DMS53 (cell line): ENCODE results near the gene PHC2.
"Not testable (repeated sequence)": the region's sequence is repeated elsewhere in the genome, so short reads cannot be mapped to it uniquely, and the experiment has no call there.

Experiments
- DNase-seq: peaks from one replicate; lab custom pipeline; 2025; lab: John Stamatoyannopoulos, UW

Gene PHC2

DNA sequence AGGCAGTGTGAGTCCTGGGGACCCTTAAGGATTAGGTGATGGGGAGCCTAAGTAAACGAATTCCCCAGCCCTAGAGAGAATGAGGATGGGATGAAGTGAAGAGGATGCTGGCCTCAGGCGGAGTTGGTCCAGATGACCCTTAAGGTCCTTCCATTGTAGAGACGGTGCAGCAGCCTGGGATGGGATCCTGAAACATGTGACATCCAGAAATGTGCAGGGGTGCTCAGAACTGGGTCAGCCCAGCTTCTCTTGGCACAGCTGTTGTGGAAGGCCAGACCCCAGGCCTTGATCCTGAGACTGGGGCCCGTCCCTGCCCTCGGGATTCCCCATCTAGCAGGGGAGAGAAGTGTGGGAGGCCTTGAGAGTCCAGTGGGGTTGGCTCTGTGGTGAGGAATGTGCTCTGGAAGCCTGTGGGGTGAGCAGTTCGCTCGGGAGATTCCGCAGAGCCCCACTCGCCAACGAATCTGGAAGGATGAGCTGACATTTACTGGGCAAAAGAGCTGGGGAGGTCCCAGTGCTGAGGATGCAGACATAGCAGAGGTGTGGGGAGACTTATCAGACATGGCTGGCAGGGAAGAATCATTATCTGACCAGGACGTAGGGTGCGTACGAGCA, 138.1 kb downstream of the PHC2 start:
- no peak for DNase-seq

- DNase-seq, result not testable (repeated sequence)
These were observed 140.3 kb downstream of the PHC2 start for GRCh38 chr1:33290615-33291014.

- DNase-seq, result no peak
These were observed 141.1 kb downstream of the PHC2 start for GRCh38 chr1:33289858-33290154.

GRCh38 chr1:33288976-33289857, 141.7 kb downstream of the PHC2 start:
- no peak for DNase-seq

DNA sequence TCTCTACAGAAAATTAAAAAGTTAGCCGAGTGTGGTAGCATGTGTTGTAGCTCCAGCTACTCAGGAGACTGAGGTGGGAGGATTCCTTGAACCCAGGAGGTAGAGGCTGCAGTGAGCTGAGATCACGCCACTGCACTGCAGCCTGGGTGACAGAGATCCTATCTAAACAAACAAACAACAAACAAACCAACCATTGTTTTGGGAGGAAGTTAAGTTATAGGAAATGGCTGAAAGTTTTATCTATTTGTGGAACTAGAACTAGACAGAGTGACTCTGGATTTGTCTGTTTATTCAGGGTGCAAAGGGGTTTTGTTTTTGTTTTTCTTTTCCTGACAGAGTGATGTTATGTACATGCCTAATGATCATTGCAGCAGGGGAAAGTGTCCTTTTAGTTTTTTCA, 143.6 kb downstream of the PHC2 start:
- DNase-seq, result no peak

DNA sequence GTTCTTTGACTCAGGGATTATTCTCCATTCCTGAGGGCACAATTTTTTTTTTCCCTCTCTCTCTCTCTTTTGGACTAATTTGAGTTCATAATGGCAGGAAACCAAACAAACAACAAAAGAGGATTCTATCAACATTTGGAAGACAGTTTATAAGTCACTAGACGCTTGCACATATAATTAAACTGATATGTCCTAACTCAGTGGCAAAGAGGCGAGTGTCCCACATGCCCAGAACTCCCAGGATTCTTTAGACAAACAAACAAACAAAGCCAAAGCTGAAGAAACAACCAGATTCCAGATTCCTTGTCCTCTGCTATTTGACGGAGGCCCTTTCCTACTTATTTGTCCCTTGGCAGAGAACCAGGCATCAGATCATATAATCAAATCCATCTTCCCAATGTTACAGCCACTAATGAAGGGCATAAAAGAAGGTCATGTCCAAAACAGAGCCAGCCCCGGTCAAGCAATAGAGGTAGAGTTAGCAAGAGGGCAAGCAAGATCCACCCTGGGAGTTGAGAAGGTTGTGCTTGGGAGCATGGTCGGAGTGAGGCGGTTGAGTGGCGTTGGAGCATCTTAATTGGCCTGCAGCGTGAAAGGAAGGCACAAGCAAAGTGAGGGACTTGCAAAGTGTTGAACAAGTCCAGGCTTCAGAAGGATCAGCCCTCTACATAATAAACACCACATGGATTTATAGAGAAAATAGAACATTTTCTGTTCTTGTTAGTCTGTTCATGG, 144.3 kb downstream of the PHC2 start:
- no peak for DNase-seq

GRCh38 chr1:33284049-33284448, 146.8 kb downstream of the PHC2 start:
- DNase-seq, result no peak

GRCh38 chr1:33282791-33283190, 148.1 kb downstream of the PHC2 start:
- no peak for DNase-seq

DNA sequence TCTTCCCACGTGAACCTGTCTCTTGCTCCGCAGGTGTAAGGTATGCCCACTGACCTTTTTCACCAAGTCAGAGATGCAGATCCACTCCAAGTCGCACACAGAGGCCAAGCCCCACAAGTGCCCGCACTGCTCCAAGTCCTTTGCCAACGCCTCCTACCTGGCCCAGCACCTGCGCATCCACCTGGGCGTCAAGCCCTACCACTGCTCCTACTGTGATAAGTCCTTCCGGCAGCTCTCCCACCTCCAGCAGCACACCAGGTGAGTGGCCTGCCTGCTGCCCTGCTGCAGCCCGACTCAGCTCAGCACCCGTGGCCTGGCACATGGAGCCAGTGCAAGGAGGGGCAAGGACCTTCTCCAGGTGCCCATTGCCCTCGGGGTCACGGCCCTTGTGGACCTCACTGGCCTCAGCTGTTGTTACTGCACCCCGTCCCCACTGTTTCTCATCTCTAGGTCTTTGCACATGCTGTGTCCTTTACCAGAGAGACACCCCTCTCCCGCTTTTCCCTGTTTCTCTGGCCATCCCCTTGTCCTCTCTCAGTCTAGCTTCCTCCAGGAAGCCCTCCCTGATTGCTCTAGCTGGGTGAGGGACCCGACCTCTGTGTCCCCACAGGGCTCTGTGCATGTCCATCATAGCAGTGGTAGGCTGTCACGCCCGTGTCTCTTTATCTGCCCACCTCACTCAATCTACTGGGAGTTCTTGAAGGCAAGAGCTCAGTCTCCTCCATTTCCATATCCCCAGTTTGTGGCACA, 149.2 kb downstream of the PHC2 start:
- no peak for DNase-seq

GRCh38 chr1:33280091-33280661, 150.7 kb downstream of the PHC2 start:
- no peak for DNase-seq

DNA sequence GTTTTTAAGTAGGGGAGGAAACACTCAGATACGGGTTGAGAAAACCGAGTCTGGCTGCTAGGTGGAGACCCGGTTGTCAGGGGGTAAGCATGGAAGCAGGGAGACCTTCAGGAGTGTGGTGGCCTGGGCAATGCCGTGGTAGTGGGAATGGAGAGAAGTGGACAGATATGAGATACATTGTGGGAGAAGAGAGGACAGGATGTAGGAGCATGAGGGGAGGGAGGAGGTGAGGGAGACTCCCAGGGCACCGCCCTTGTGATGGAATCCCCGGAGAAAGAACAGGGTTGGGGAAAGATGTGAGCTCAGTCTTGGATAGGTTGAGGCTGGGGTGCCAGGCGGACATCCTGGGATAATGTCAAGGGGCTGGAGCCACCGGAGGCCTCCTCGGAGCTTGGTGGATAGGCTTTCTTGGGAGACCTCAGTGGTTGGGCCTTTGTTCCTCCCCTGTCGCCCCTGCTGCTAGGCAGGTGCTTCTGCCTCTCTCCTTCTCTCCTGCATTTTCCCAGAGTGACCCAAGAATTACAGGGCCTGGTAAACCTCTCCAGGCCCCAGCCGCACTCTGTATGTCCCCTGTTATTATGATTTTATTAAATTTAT, 153.3 kb downstream of the PHC2 start:
- no peak for DNase-seq

DNA sequence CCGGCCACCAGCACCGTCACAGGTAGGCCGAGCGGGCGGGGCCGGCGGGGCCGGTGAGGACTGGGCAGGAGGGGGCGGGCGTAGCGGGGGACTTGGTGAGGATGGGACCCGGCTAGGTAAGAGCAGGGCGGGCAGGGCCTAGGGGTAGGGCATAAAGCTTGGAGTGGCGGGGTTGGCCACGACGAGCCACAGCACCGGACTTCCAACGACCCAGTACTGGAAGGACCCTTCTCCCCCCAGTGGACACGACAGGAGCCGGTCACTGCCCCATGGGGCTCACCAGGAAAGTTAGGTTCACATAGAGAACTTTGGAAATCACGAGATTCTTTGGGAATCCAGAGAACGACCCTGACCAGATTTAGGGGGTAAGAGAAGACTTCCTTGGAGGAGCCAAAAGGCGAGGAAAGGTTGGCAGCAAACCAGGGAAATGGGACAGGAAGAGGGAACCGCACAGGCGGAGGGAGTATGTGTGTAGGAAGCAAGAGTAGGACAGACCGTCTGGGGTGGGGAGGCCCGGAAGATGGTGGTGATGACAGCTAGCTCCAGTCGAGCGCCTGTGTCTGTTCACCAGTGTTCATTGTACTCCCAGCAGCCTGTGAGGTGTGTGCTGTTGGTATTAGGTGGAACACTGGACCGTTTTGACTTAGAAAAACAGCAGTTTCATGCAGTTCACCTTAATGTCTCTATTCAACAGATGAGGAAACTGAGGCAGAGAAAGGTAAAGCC, 154.2 kb downstream of the PHC2 start:
- DNase-seq, result no peak

GRCh38 chr1:33275706-33276572, 155.0 kb downstream of the PHC2 start:
- DNase-seq, result no peak

DNA sequence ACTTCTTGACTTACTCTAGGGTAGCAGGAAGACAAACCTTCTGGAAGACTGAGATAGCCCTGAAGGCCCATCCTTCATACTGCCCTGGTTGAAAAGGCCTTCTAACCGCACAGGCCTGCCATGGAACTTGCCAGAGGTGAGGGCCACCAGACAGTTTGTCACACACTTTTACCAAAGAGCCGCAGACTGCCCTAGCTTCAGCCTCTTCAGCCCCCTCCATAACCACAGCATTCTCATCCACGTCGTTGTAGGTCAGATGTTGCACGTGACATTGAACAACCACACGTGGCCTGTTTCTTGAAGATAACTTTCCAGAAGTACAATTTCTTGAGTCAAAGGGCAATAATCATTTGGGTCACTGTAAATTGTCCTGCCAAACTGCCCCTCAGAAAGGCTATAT, 155.7 kb downstream of the PHC2 start:
- DNase-seq, result no peak

GRCh38 chr1:33274446-33274845, 156.4 kb downstream of the PHC2 start:
- DNase-seq, result no peak

- DNase-seq, result no peak
These were observed 156.9 kb downstream of the PHC2 start for GRCh38 chr1:33273961-33274371.
